Left renal pelvis (tissue), 4 donors: ENCODE data around the gene SMARCA5. TPM values are rescaled to one million over a fixed set of nuclear protein-coding genes. Genes with fewer than 3 reads are reported as not detected.

ENCODE experiments used
- polyA plus RNA-seq, 4 donors: library from polyadenylated mRNA; unstranded; fragments of 120-200 nt; gene quantifications; one replicate each; pipeline ENCODE4 v1.2.1, GENCODE V29; 2013; ENCODE audit not compliant: insufficient read length in 4 of 4

Gene SMARCA5
- polyA plus RNA-seq, 4 donors = 87.3 to 140 (median 124) TPM

Other genes starting within 250 kb of the SMARCA5 start
- gene GAB1, start 176.8 kb upstream of the SMARCA5 start, polyA plus RNA-seq = 10 to 100 TPM; 48.9 to 60.7 (median 52.6) TPM
- under 1 TPM; 0.10 to 0.37 (median 0.31) TPM for gene FREM3, start 187.0 kb downstream of the SMARCA5 start, polyA plus RNA-seq